ENCODE data around the gene HELZ2. TPM values are rescaled to one million over a fixed set of nuclear protein-coding genes. Genes with fewer than 3 reads are reported as not detected.

HELZ2 gene
- total RNA-seq, 1 experiment from 2014 or later: 18.1 TPM

DNA sequence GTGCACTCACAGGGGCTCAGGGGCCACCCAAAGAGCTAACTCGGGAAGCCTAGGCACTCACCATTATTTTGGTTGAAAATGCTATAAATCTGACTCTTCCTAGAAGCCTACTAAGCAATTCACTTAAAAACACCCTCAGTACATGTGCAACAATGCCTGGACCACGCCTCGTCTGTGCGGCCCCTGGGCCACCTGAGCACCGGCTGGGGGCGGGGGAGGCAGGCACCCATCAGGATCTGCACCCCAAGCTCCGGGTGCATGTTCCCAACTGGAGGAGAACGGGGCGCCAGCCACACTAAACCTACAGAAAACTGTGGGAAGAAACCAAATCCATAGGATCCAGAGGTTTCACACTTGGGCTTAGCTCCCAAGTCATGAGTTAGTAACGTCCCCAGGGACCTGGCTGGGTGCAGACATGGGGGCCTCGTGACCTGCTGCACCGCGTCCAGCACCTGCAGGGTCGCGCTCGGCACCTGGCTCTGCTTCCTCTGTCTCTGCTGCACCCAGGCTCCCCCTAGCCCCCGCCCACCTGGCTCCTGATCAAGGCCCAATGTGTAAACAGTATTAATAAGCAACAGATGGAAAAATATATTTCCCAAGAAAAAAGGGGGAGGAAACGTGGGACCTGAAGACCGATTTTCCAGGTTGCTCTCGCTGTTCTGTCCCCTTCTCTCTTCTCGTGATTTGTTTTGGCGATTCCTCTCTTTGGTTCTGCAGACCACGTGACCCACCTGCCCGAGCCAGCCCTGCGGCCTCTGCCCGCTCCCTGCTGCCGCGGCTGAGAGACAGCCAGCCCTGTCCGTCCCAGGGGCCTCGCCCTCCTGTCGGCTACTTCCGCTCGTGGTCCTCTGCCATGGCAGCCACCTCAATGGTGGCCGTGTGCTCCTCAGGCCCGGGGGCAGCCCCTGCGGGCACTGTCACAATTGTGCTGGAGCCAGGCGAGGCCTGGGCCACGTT is 15.5 kb upstream of the HELZ2 start:
- TF ChIP-seq, protein P1, sequence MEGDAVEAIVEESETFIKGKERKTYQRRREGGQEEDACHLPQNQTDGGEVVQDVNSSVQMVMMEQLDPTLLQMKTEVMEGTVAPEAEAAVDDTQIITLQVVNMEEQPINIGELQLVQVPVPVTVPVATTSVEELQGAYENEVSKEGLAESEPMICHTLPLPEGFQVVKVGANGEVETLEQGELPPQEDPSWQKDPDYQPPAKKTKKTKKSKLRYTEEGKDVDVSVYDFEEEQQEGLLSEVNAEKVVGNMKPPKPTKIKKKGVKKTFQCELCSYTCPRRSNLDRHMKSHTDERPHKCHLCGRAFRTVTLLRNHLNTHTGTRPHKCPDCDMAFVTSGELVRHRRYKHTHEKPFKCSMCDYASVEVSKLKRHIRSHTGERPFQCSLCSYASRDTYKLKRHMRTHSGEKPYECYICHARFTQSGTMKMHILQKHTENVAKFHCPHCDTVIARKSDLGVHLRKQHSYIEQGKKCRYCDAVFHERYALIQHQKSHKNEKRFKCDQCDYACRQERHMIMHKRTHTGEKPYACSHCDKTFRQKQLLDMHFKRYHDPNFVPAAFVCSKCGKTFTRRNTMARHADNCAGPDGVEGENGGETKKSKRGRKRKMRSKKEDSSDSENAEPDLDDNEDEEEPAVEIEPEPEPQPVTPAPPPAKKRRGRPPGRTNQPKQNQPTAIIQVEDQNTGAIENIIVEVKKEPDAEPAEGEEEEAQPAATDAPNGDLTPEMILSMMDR (IDR thresholded peaks at IDR 0.05; ENCODE audit: unreplicated experiment): no peak
- Mint-ChIP-seq H3K27me3 (ENCODE audit: insufficient read depth, unreplicated experiment) (no peaks in the 10 kb centered on the region), H3K36me3 (ENCODE audit: insufficient read depth, unreplicated experiment) (peaks cover 31% of the 10 kb centered on the region), H3K4me1 (ENCODE audit: insufficient read depth, unreplicated experiment) (no peaks in the 10 kb centered on the region), H3K9me3 (ENCODE audit: unreplicated experiment) (no peaks in the 10 kb centered on the region), H3K4me3 (ENCODE audit: unreplicated experiment) (no peak overlapping the region), H3K27ac (ENCODE audit: low read depth, unreplicated experiment) (no peak overlapping the region)
- DNase-seq (ENCODE audit: unreplicated experiment): no peak
- POLR2A ChIA-PET: no interaction called here
- CTCF ChIA-PET: no interaction called here
- BruUV-seq (replicated peaks): no TSS peak
- intact Hi-C loops (cut with micrococcal nuclease): no loop called here

DNA sequence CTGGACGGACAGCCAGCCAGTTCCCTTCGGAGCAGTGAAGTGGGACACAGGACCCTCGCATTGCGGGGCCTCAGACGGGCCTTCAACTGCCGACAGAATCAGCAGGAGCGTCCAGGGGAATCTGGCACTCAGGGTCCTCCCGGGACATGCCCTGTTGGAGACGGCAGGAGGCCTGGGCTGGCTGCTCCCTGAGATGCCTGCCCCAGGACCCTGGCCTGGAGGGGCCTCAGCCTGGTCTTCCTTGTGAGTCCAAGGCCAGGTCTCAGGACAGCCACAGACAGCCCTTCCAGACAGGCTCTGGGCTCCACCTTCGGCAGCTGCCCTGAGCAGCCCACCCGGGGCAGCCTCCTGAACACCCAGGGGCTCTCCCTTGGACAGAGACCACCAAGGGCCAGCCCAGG is 14.6 kb upstream of the HELZ2 start:
- POLR2A ChIA-PET: interaction anchor here (1.2 kb wide), 1 partner anchor 11 kb away, joined by 3 read pairs; no protein-coding TSS in a partner anchor
- no TSS peak for BruUV-seq (replicated peaks)
- no peak overlapping the region for H3K4me3 Mint-ChIP-seq (ENCODE audit: unreplicated experiment)
- CTCF ChIA-PET: interaction anchor here (0.6 kb wide), 1 partner anchor 44 kb away, joined by 3 read pairs; no protein-coding TSS in a partner anchor
- no peaks in the 10 kb centered on the region for H3K4me1 Mint-ChIP-seq (ENCODE audit: insufficient read depth, unreplicated experiment)
- no peaks in the 10 kb centered on the region for H3K9me3 Mint-ChIP-seq (ENCODE audit: unreplicated experiment)
- intact Hi-C loops (cut with micrococcal nuclease): no loop called here
- no peak for DNase-seq (ENCODE audit: unreplicated experiment)
- no peaks in the 10 kb centered on the region for H3K27me3 Mint-ChIP-seq (ENCODE audit: insufficient read depth, unreplicated experiment)
- TF ChIP-seq, protein P1 (IDR thresholded peaks at IDR 0.05; ENCODE audit: unreplicated experiment): no peak
- peaks cover 31% of the 10 kb centered on the region for H3K36me3 Mint-ChIP-seq (ENCODE audit: insufficient read depth, unreplicated experiment)
- H3K27ac Mint-ChIP-seq (ENCODE audit: low read depth, unreplicated experiment): no peak overlapping the region

DNA sequence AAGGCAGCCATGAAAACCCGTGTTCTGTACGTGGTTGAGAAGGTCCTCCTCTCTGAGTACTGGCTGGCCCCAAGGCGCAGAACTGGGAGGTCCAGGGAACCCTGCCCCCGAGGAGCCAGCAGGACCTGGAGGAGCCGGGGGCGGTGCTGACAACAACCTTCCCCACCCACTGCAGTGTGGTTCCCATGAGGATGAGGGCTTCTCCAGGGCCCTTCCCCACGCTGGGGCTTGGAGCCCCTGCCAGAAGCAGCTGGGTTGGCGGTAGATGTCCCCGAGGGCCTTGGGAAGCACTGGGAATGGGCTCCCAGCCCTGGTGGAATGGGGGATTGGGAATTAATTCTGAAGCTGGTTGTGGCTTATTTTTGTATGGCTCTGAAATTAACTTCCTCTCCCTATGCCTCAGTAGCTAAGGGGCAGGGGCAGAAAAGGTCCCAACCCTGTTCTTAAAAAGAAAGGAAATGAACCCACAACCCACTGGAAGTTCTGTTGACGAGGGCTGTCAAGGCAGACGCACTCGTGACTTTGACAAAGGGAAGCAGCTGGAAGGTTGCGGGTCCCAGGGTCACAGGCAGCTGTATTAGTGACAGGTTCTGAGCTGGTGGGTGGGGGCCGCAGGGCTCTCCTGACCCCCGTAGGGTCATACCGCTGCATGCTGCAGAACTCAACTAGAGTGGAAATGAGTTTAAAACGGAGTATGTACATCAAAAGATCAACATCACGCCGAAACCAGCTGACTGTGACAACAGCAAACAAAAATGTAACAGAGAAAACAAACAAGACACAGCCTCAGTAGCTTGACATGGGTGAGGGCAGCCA is 13.9 kb upstream of the HELZ2 start:
- intact Hi-C loops (cut with micrococcal nuclease): no loop called here
- Mint-ChIP-seq H3K27ac (ENCODE audit: low read depth, unreplicated experiment) (no peak overlapping the region), H3K4me3 (ENCODE audit: unreplicated experiment) (no peak overlapping the region), H3K4me1 (ENCODE audit: insufficient read depth, unreplicated experiment) (no peaks in the 10 kb centered on the region), H3K9me3 (ENCODE audit: unreplicated experiment) (no peaks in the 10 kb centered on the region), H3K27me3 (ENCODE audit: insufficient read depth, unreplicated experiment) (no peaks in the 10 kb centered on the region), H3K36me3 (ENCODE audit: insufficient read depth, unreplicated experiment) (peaks cover 26% of the 10 kb centered on the region)
- BruUV-seq (replicated peaks): TSS peak; percentile 22
- ChIA-PET CTCF (interaction anchor here (0.6 kb wide), 2 partner anchors 45 to 392 kb away, joined by 3 read pairs; no protein-coding TSS in a partner anchor), POLR2A (interaction anchor here (1.2 kb wide), 1 partner anchor 11 kb away, joined by 3 read pairs; no protein-coding TSS in a partner anchor)
- TF ChIP-seq, protein P1 (IDR thresholded peaks at IDR 0.05; ENCODE audit: unreplicated experiment): no peak
- no peak for DNase-seq (ENCODE audit: unreplicated experiment)

DNA sequence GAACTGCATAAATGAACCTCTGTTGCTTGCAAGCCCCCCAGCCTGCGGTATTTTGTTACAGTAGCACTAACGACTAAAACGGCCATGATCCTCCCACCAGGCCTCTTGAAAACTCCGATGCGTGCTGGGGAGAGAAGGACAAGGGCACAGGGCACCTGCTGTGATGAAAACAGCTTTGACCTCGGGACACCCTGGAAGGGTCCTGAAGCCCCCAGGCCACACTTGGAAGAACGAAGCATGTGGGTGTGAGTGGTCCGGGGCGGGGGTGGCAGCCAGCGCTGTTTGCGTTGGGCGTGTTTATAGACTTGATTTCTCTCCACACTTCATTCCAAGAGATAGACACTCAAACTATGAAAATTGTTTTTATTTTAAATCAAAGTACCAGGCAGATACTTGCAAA is 13.2 kb upstream of the HELZ2 start:
- H3K4me1 Mint-ChIP-seq (ENCODE audit: insufficient read depth, unreplicated experiment): no peaks in the 10 kb centered on the region

More for the DNA sequence above, 13.2 kb upstream of the HELZ2 start:
- no TSS peak for BruUV-seq (replicated peaks)
- peaks cover 18% of the 10 kb centered on the region for H3K36me3 Mint-ChIP-seq (ENCODE audit: insufficient read depth, unreplicated experiment)
- DNase-seq (ENCODE audit: unreplicated experiment): no peak
- TF ChIP-seq, protein P1 (IDR thresholded peaks at IDR 0.05; ENCODE audit: unreplicated experiment): no peak
- H3K9me3 Mint-ChIP-seq (ENCODE audit: unreplicated experiment): no peaks in the 10 kb centered on the region
- CTCF ChIA-PET: no interaction called here
- intact Hi-C loops (cut with micrococcal nuclease): no loop called here
- H3K27ac Mint-ChIP-seq (ENCODE audit: low read depth, unreplicated experiment): no peak overlapping the region
- no peaks in the 10 kb centered on the region for H3K27me3 Mint-ChIP-seq (ENCODE audit: insufficient read depth, unreplicated experiment)
- POLR2A ChIA-PET: interaction anchor here (1.2 kb wide), 1 partner anchor 12 kb away, joined by 3 read pairs; no protein-coding TSS in a partner anchor
- H3K4me3 Mint-ChIP-seq (ENCODE audit: unreplicated experiment): no peak overlapping the region
